H9 (cell line): ENCODE results near the gene C5AR1. TPM values are rescaled to one million over a fixed set of nuclear protein-coding genes. Genes with fewer than 3 reads are reported as not detected.

Experiments used
- DNase-seq: peaks from one replicate; pipeline ENCODE4 v3.0.0-alpha.2; 2017
- H2AFZ ChIP-seq: one replicate; pipeline ENCODE4 v1.6.1; 2013; ENCODE audit warnings: mild to moderate bottlenecking, low read length, control low read depth, moderate library complexity
- H2AK5ac ChIP-seq: 2 replicates; pipeline ENCODE4 v1.6.1; 2013; ENCODE audit warnings: low read length, control low read depth, mixed read lengths; ENCODE audit not compliant: insufficient read length
- H2BK120ac ChIP-seq: one replicate; pipeline ENCODE4 v1.6.1; 2013; ENCODE audit warnings: low read depth, mild to moderate bottlenecking, low read length, control low read depth, inconsistent platforms; ENCODE audit not compliant: poor library complexity, severe bottlenecking
- H2BK12ac ChIP-seq: 2 replicates; pipeline ENCODE4 v1.6.1; 2013; ENCODE audit warnings: low read length, control low read depth, mixed read lengths, low read depth; ENCODE audit not compliant: insufficient read length
- H2BK15ac ChIP-seq: 2 replicates; pipeline ENCODE4 v1.6.1; 2013; ENCODE audit warnings: low read depth, low read length, control low read depth
- H2BK20ac ChIP-seq: one replicate; pipeline ENCODE4 v1.6.1; 2013; ENCODE audit warnings: low read depth, mild to moderate bottlenecking, low read length, control low read depth, inconsistent platforms; ENCODE audit not compliant: poor library complexity, severe bottlenecking
- H2BK5ac ChIP-seq: 2 replicates; pipeline ENCODE4 v1.6.1; 2013; ENCODE audit warnings: low read length, control low read depth, mixed read lengths; ENCODE audit not compliant: insufficient read length
- H3K14ac ChIP-seq: 2 replicates; pipeline ENCODE4 v1.6.1; 2013; ENCODE audit warnings: low read length, control low read depth; ENCODE audit not compliant: insufficient read depth
- H3K18ac ChIP-seq: 2 replicates; pipeline ENCODE4 v1.6.1; 2013; ENCODE audit warnings: low read depth, mild to moderate bottlenecking, mixed read lengths, low read length, control low read depth; ENCODE audit not compliant: insufficient read length
- H3K23ac ChIP-seq: 2 replicates; pipeline ENCODE4 v1.6.1; 2013; ENCODE audit warnings: low read length, control low read depth, mixed read lengths, low read depth; ENCODE audit not compliant: insufficient read length
- H3K23me2 ChIP-seq: 2 replicates; pipeline ENCODE4 v1.6.1; 2013; ENCODE audit warnings: low read depth, mild to moderate bottlenecking, mixed read lengths, low read length, control low read depth; ENCODE audit not compliant: insufficient read length, poor library complexity, severe bottlenecking
- H3K27ac ChIP-seq: 2 replicates; pipeline ENCODE4 v1.5.1; 2013; ENCODE audit warnings: low read length, control low read depth, mixed read lengths, low read depth; ENCODE audit not compliant: insufficient read length
- H3K27me3 ChIP-seq: 2 replicates; pipeline ENCODE4 v1.6.1; 2013; ENCODE audit warnings: low read length, control low read depth, inconsistent platforms; ENCODE audit not compliant: insufficient read depth
- H3K4ac ChIP-seq: 2 replicates; pipeline ENCODE4 v1.6.1; 2013; ENCODE audit warnings: low read depth, mild to moderate bottlenecking, control low read depth, inconsistent platforms, low read length, moderate library complexity
- H3K4me1 ChIP-seq: 2 replicates; pipeline ENCODE4 v1.6.1; 2013; ENCODE audit warnings: low read length, control low read depth, inconsistent platforms; ENCODE audit not compliant: insufficient read depth
- H3K4me2 ChIP-seq: 2 replicates; pipeline ENCODE4 v1.6.1; 2013; ENCODE audit warnings: low read length, control low read depth, mixed read lengths; ENCODE audit not compliant: insufficient read length, insufficient read depth
- H3K56ac ChIP-seq: 2 replicates; pipeline ENCODE4 v1.6.1; 2013; ENCODE audit warnings: low read depth, mild to moderate bottlenecking, mixed read lengths, low read length, control low read depth; ENCODE audit not compliant: insufficient read length
- H3K79me1 ChIP-seq: 2 replicates; pipeline ENCODE4 v1.6.1; 2013; ENCODE audit warnings: low read depth, mild to moderate bottlenecking, moderate library complexity, low read length, control low read depth, inconsistent platforms; ENCODE audit not compliant: insufficient read depth, poor library complexity, severe bottlenecking
- H3K79me2 ChIP-seq: 2 replicates; pipeline ENCODE4 v1.6.1; 2013; ENCODE audit warnings: low read length, control low read depth, inconsistent platforms; ENCODE audit not compliant: insufficient read depth
- H3K9ac ChIP-seq: 2 replicates; pipeline ENCODE4 v1.6.1; 2013; ENCODE audit warnings: low read length, control low read depth, mixed read lengths; ENCODE audit not compliant: insufficient read length; ENCODE audit errors: extremely low read depth
- H3K9me3 ChIP-seq: one replicate; pipeline ENCODE4 v1.6.1; 2013; ENCODE audit warnings: low read depth, low read length, inconsistent platforms; ENCODE audit not compliant: control insufficient read depth
- H3T11ph ChIP-seq: one replicate; pipeline ENCODE4 v1.6.1; 2013; ENCODE audit warnings: mild to moderate bottlenecking, low read length, control low read depth, inconsistent platforms
- H4K20me1 ChIP-seq: one replicate; pipeline ENCODE4 v1.6.1; 2013; ENCODE audit not compliant: control insufficient read depth, insufficient read length, insufficient read depth
- H4K5ac ChIP-seq: 2 replicates; pipeline ENCODE4 v1.6.1; 2013; ENCODE audit warnings: low read depth, mild to moderate bottlenecking, mixed read lengths, low read length, control low read depth; ENCODE audit not compliant: insufficient read length
- H4K8ac ChIP-seq: replicated peaks from 2 replicates; pipeline ENCODE4 v1.6.1; 2013; ENCODE audit warnings: low read length, control low read depth, mixed read lengths, low read depth; ENCODE audit not compliant: insufficient read length
- H4K91ac ChIP-seq: 2 replicates; pipeline ENCODE4 v1.6.1; 2013; ENCODE audit warnings: low read depth, mild to moderate bottlenecking, moderate library complexity, mixed read lengths, low read length, control low read depth; ENCODE audit not compliant: insufficient read length
- H3K27ac Mint-ChIP-seq, 3 experiments: 2 replicates in 2 of 3; 3 replicates in 1 of 3; pipeline ENCODE4 v1.8.0; 2020 to 2021; ENCODE audit warnings: mixed read lengths in 3 of 3, mild to moderate bottlenecking in 1 of 3, moderate library complexity in 1 of 3
- H3K27me3 Mint-ChIP-seq: 2 replicates; pipeline ENCODE4 v1.8.0; 2021; ENCODE audit warnings: low read depth, mild to moderate bottlenecking, moderate library complexity, mixed read lengths
- H3K36me3 Mint-ChIP-seq, 3 experiments: 2 replicates in 2 of 3; 3 replicates in 1 of 3; pipeline ENCODE4 v1.8.0; 2020 to 2021; ENCODE audit warnings: low read depth in 3 of 3, mixed read lengths in 3 of 3; ENCODE audit not compliant: insufficient read depth in 1 of 3
- H3K4me1 Mint-ChIP-seq, 2 experiments: 2 replicates each; pipeline ENCODE4 v1.8.0; 2020; ENCODE audit warnings: mixed read lengths in 2 of 2
- H3K4me3 Mint-ChIP-seq, 2 experiments: 2 replicates in 1 of 2; 3 replicates in 1 of 2; pipeline ENCODE4 v1.8.0; 2020 to 2021; ENCODE audit warnings: mild to moderate bottlenecking in 2 of 2, mixed read lengths in 2 of 2, moderate library complexity in 1 of 2
- H3K9me3 Mint-ChIP-seq, 2 experiments: 2 replicates in 1 of 2; 3 replicates in 1 of 2; pipeline ENCODE4 v1.8.0; 2020; ENCODE audit warnings: mild to moderate bottlenecking in 2 of 2, mixed read lengths in 2 of 2, moderate library complexity in 1 of 2
- CTCF ChIP-seq: fragments of 200-600 bp; sonication (generic); conservative IDR thresholded peaks from 3 replicates; pipeline ENCODE4 v1.8.0; 2021; ENCODE audit warnings: antibody characterized with exemption, mild to moderate bottlenecking
- WGBS: extraction: QIAGEN DNeasy Blood & Tissue Kit; methylation state at CpG from one replicate; pipeline ENCODE4 v1.1.7; 2013; ENCODE audit warnings: missing lambda C conversion rate, low lambda C conversion rate, mixed read lengths; ENCODE audit not compliant: insufficient read length; ENCODE audit errors: extremely low coverage; 5-methylcytosine and 5-hydroxymethylcytosine counted together
- total RNA-seq: library from RNA; stranded (reverse); gene quantifications from 2 replicates; pipeline ENCODE4 v1.2.1, GENCODE V29; 2021

Gene C5AR1
- total RNA-seq, 1 experiment from 2014 or later = 1.8 TPM

- no peak overlapping the region for H2BK12ac ChIP-seq
- no peaks in the 10 kb centered on the region for H3K79me2 ChIP-seq
- no peaks in the 10 kb centered on the region for H3K79me1 ChIP-seq
- H4K8ac ChIP-seq = no peak overlapping the region
- no peak for DNase-seq
- H2BK20ac ChIP-seq = no peak overlapping the region
- H4K5ac ChIP-seq = no peak overlapping the region
- Mint-ChIP-seq H3K27ac (no peak overlapping the region), H3K4me1 (peaks cover 0 to 4% of the 10 kb centered on the region in 2 experiments; a peak in 2 of 4 replicates), H3K36me3 (peaks cover 0 to 3% (median 1%) of the 10 kb centered on the region in 3 experiments; a peak in 2 of 7 replicates), H3K4me3 (no peak overlapping the region), H3K9me3 (peaks cover under 1 to 2% of the 10 kb centered on the region in 2 experiments; a peak in 4 of 5 replicates), H3K27me3 (no peaks in the 10 kb centered on the region)
- H3K27ac ChIP-seq = no peak overlapping the region
- H2AFZ ChIP-seq = no peak overlapping the region
- no peaks in the 10 kb centered on the region for H4K20me1 ChIP-seq
- H3K14ac ChIP-seq = no peak overlapping the region
- H2BK15ac ChIP-seq = no peak overlapping the region
- no peak overlapping the region for H3K56ac ChIP-seq
- H3K18ac ChIP-seq = no peak overlapping the region
- no peak overlapping the region for H2BK120ac ChIP-seq
- 96% methylated on average over 4 of the region's 10 CpGs for whole genome bisulfite sequencing
- H3K4ac ChIP-seq = no peak overlapping the region
- H4K91ac ChIP-seq = no peak overlapping the region
- H3K9ac ChIP-seq = no peak overlapping the region
- H2AK5ac ChIP-seq = no peak overlapping the region
- no peaks in the 10 kb centered on the region for H3K4me1 ChIP-seq
- no peak overlapping the region for H2BK5ac ChIP-seq
- H3K4me2 ChIP-seq = no peak overlapping the region
- no peaks in the 10 kb centered on the region for H3K9me3 ChIP-seq
- no peak overlapping the region for H3K23ac ChIP-seq
- TF ChIP-seq CTCF = no peak
- H3T11ph ChIP-seq = no peak overlapping the region
- H3K23me2 ChIP-seq = no peaks in the 10 kb centered on the region
- no peaks in the 10 kb centered on the region for H3K27me3 ChIP-seq
Observed at GRCh38 chr19:47283405-47284059, 26.1 kb upstream of the C5AR1 start.
